Lung (tissue), 12 donors: ENCODE results near the gene SRPRB. TPM values are rescaled to one million over a fixed set of nuclear protein-coding genes. Genes with fewer than 3 reads are reported as not detected.

Source experiments
- ATAC-seq: fragments of 200-7000 bp; cut with Tn5 transposase; one replicate; pipeline ENCODE4 v1.9.1; 2020; ENCODE audit warnings: moderate number of reproducible peaks; ENCODE audit not compliant: insufficient read depth, low FRiP score
- DNase-seq, 3 donors: peaks; one replicate each; pipeline ENCODE4 v3.0.0-alpha.2; 2013 to 2017
- H3K27ac ChIP-seq, 2 donors: one replicate each; pipeline ENCODE4 v1.5.1; 2013; ENCODE audit warnings: mild to moderate bottlenecking in 2 of 2, moderate library complexity in 2 of 2, control low read depth in 1 of 2, inconsistent platforms in 1 of 2, low read depth in 1 of 2, low read length in 1 of 2
- H3K27me3 ChIP-seq, 3 donors: one replicate each; pipeline ENCODE4 v1.5.1; 2013; ENCODE audit warnings: low read length in 2 of 3; ENCODE audit not compliant: control insufficient read depth in 3 of 3, insufficient read depth in 3 of 3
- H3K36me3 ChIP-seq, 4 donors: one replicate each; pipeline ENCODE4 v1.5.1; 2013; ENCODE audit warnings: low read length in 4 of 4, mild to moderate bottlenecking in 1 of 4, moderate library complexity in 1 of 4; ENCODE audit not compliant: control insufficient read depth in 4 of 4, insufficient read depth in 4 of 4
- H3K4me1 ChIP-seq, 5 donors: one replicate each; pipeline ENCODE4 v1.5.1; 2013; ENCODE audit warnings: low read length in 5 of 5, mild to moderate bottlenecking in 2 of 5, moderate library complexity in 1 of 5; ENCODE audit not compliant: control insufficient read depth in 5 of 5, insufficient read depth in 5 of 5
- H3K4me3 ChIP-seq: one replicate; pipeline ENCODE4 v1.5.1; 2013; ENCODE audit warnings: mild to moderate bottlenecking, control low read depth, moderate library complexity
- H3K9ac ChIP-seq, 2 donors: one replicate each; pipeline ENCODE4 v1.5.1; 2013; ENCODE audit warnings: low read length in 2 of 2, control low read depth in 1 of 2; ENCODE audit not compliant: insufficient read depth in 1 of 2
- H3K9me3 ChIP-seq, 4 donors: one replicate each; pipeline ENCODE4 v1.5.1; 2013; ENCODE audit warnings: low read length in 3 of 4, mild to moderate bottlenecking in 1 of 4, moderate library complexity in 1 of 4; ENCODE audit not compliant: control insufficient read depth in 4 of 4, insufficient read depth in 3 of 4
- WGBS, 2 donors: extraction: QIAGEN DNeasy Blood & Tissue Kit; methylation state at CpG; one replicate each; pipeline ENCODE4 v1.1.7; 2013; 5-methylcytosine and 5-hydroxymethylcytosine counted together
- polyA plus RNA-seq, 2 donors: library from polyadenylated mRNA; stranded (reverse); fragments of 200-250 nt; gene quantifications; one replicate each; pipeline ENCODE4 v1.2.1, GENCODE V29; 2013
- total RNA-seq, 2 donors: library from RNA; depleted of rRNA in 1 of 2; stranded (reverse); fragments of >200 nt in 1 of 2; gene quantifications; one replicate each; pipeline ENCODE4 v1.2.1, GENCODE V29; 2014 to 2021
- TF ChIP-seq, protein P1 (sequence below): IDR thresholded peaks from 2 replicates; pipeline ENCODE4 v1.5.1; 2012; ENCODE audit warnings: mild to moderate bottlenecking; ENCODE audit errors: control extremely low read depth, extremely low read depth
- donor health status: control.
- donor health status: control.
- donor health status: Bipolar disorder and iron deficiency.
- donor health status: healthy.
- donor health status: DM: yes; HTN: yes; CAD: no.

SRPRB gene
- total and polyA plus RNA-seq, 4 donors = 20.3 to 82.4 (median 39.3) TPM

DNA sequence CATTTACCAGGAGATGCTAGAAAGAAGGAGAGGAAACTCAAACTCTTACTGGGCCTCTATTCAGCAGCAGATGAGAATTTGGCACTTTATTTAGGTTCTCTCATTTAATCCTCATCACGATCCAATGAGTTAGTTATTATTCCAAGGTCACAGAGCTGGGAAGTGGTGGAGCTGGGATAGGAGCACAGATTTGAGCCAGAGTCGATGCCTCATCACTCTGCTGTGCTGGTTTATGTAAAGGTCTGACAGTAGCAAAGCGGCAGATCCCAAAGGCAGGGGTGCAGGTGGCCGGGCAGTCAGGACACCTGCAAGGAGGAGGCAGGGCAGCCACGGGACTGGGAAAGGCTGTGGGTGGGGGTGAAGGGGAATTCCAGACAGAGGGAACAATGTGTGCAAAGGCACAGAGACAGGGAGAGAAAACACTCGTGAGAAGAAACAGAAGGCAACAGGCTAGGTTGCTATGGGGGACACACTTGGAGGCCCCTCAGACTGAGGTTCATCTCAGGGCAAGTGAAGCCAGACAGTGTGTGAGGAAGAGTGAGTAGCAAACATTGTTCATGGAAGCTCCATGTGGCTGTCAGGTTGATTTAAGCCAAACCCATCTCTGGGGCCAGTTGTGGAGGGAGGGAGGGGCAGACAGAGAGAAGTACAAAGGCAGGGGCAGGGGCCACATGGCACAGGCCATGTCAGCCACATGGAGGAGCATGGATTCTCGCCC lies 63.3 kb downstream of the SRPRB start:
- H3K36me3 ChIP-seq = no peaks in the 10 kb centered on the region

DNA sequence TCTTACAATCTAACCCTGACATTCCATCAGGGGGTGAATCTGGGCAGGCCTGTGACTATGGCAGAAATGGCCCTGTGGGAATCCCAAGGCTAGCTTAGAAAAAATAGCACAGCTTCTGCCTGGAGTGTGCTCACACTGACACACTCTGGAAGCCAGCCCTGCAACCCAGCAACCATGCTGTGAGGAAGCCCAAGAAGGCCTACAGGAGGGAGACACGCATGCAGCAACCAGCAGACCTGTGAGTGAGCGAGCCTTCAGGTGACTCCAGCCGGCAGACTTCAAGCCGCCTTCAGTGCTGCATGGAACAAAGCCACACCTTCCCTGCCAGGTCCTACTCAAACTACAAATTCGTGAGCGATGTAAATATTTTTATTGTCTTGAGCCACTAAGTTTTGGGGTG lies 64.0 kb downstream of the SRPRB start:
- Histone ChIP-seq H3K27ac (no peak overlapping the region), H3K9ac (no peak overlapping the region), H3K36me3 (no peaks in the 10 kb centered on the region), H3K27me3 (no peaks in the 10 kb centered on the region), H3K4me3 (no peak overlapping the region), H3K9me3 (peaks cover 0 to 2% (median 0%) of the 10 kb centered on the region in 4 donors), H3K4me1 (no peaks in the 10 kb centered on the region)
- no peak for ATAC-seq
- DNase-seq = no peak
- 94 to 96% methylated on average over 6 of the region's 6 CpGs for WGBS, 2 donors
- TF ChIP-seq, protein P1, sequence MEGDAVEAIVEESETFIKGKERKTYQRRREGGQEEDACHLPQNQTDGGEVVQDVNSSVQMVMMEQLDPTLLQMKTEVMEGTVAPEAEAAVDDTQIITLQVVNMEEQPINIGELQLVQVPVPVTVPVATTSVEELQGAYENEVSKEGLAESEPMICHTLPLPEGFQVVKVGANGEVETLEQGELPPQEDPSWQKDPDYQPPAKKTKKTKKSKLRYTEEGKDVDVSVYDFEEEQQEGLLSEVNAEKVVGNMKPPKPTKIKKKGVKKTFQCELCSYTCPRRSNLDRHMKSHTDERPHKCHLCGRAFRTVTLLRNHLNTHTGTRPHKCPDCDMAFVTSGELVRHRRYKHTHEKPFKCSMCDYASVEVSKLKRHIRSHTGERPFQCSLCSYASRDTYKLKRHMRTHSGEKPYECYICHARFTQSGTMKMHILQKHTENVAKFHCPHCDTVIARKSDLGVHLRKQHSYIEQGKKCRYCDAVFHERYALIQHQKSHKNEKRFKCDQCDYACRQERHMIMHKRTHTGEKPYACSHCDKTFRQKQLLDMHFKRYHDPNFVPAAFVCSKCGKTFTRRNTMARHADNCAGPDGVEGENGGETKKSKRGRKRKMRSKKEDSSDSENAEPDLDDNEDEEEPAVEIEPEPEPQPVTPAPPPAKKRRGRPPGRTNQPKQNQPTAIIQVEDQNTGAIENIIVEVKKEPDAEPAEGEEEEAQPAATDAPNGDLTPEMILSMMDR = no peak

More for the DNA sequence above, 63.3 kb downstream of the SRPRB start:
- H3K9me3 ChIP-seq = peaks cover 0 to 2% (median 0%) of the 10 kb centered on the region in 4 donors
- ATAC-seq (no peak), DNase-seq (peak in 1 of 3 donors; percentile 13)
- WGBS, 2 donors = 70 to 89% methylated on average over 7 of the region's 7 CpGs
- no peak overlapping the region for H3K9ac ChIP-seq
- TF ChIP-seq, protein P1 = no peak
- H3K27me3 ChIP-seq = no peaks in the 10 kb centered on the region
- no peak overlapping the region for H3K27ac ChIP-seq
- H3K4me3 ChIP-seq = no peak overlapping the region
- H3K4me1 ChIP-seq = no peaks in the 10 kb centered on the region

DNA sequence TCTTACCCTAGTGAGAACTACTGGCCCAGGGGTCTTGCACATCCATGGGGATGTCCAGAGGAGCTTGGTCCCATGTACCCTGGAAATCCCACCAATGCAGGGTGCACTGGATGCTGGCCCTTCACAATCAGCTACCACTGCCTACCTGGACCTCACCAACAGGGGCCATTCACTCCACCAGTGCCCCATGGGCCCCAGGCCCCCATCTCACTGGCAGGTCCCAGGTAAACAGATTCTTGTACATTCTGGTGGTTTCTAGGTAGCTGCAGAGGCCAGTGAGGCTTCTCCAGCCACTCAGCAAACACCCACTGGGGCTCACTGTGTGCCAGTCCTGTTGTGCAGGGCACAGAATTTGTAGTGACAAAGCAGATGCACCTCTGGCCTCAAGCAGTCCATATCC lies 65.2 kb downstream of the SRPRB start:
- H3K9ac ChIP-seq = no peak overlapping the region
- H3K4me1 ChIP-seq = no peaks in the 10 kb centered on the region
- H3K4me3 ChIP-seq = no peak overlapping the region
- DNase-seq (no peak), ATAC-seq (no peak)
- H3K27me3 ChIP-seq = no peaks in the 10 kb centered on the region
- no peak overlapping the region for H3K27ac ChIP-seq
- no peaks in the 10 kb centered on the region for H3K36me3 ChIP-seq
- H3K9me3 ChIP-seq = peaks cover 0 to 2% (median 0%) of the 10 kb centered on the region in 4 donors
- TF ChIP-seq, protein P1 = no peak

Other genes starting within 250 kb of the SRPRB start
- gene CDV3, start 232.1 kb upstream of the SRPRB start, total RNA-seq = 100 to 1,000 TPM; 122 to 138 TPM
- gene CDV3, start 232.1 kb upstream of the SRPRB start, polyA plus RNA-seq = 10 to 100 TPM; 50.5 to 87.0 TPM
- 10 to 100 TPM; 16.6 to 45.4 TPM for gene TOPBP1, start 143.9 kb upstream of the SRPRB start, total RNA-seq
- gene TOPBP1, start 143.9 kb upstream of the SRPRB start, polyA plus RNA-seq = 10 to 100 TPM in 1 of 2 donors, 1 to 10 TPM in 1; 6.9 to 10.9 TPM
- gene TF, start 59.4 kb upstream of the SRPRB start, total RNA-seq = 10 to 100 TPM; 30.2 to 36.1 TPM
- 1 to 10 TPM in 1 of 2 donors, under 1 TPM in 1; 0.59 to 1.2 TPM for gene TF, start 59.4 kb upstream of the SRPRB start, polyA plus RNA-seq
- 1 to 10 TPM; 3.3 to 5.1 TPM for gene RAB6B, start 90.1 kb downstream of the SRPRB start, total RNA-seq
- gene RAB6B, start 90.1 kb downstream of the SRPRB start, polyA plus RNA-seq = 1 to 10 TPM; 1.8 to 3.0 TPM
- gene SLCO2A1, start 224.1 kb downstream of the SRPRB start, total RNA-seq = 100 to 1,000 TPM in 1 of 2 donors, 10 to 100 TPM in 1; 27.2 to 131 TPM
- gene SLCO2A1, start 224.1 kb downstream of the SRPRB start, polyA plus RNA-seq = 10 to 100 TPM; 27.8 to 57.5 TPM